NCI-H2196 (cell line): ENCODE results near the gene SIAH1.
"Not testable (repeated sequence)": the region's sequence is repeated elsewhere in the genome, so short reads cannot be mapped to it uniquely, and the experiment has no call there.

ENCODE experiments used
- DNase-seq: peaks from one replicate; lab custom pipeline; 2025; ENCODE audit not compliant: unreplicated experiment; lab: John Stamatoyannopoulos, UW

The SIAH1 gene, protein sequence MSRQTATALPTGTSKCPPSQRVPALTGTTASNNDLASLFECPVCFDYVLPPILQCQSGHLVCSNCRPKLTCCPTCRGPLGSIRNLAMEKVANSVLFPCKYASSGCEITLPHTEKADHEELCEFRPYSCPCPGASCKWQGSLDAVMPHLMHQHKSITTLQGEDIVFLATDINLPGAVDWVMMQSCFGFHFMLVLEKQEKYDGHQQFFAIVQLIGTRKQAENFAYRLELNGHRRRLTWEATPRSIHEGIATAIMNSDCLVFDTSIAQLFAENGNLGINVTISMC

DNA sequence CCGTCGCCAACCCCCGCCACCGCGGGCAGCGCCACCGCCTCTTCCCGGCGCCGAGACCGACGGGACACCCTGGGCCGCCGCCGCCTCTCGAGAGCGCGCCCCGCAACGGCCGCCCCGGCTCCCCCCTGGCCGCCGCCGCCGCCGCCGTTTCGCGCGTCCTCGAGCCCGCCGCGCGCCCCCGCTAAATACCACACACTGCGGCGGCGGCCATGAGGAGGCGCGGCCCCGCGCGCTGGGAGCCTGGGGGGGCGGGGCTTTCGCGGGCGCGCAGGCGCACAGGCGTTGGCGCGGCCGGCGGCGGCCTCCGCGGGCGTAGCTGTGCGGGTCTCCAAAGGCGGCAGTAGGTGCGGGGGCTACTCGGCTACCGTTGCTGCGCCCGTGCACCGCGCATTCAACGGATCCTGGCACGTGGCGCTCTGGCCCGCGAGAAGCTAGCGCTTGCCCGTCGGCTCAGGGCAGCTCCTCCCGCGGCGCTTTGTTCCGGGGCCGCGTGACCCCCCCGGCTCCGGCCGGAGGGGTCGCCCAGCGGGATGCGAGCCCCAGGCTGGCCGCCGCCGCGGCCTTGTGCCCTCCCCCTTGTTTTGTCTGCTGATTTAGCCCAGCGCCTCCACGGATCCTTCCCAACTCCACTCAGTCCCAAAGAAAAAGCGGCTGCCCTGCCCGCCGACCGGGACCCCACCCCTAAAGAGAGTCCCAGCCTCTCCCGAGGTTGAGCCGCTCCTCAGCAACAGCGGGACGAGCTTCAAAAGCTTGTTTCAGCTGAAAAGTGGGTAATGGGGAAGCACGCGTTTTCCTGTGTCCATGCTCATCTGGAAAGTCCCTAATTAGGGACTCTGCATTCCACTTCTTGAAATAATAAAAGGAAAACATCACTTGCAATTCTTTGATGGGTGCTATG, at the start of gene SIAH1:
TSS of gene SIAH1 (minus strand) at position 161 of the 898 bp plus-strand sequence. CDS start 22,985 bp downstream, outside the sequence.
- DNase-seq: peak; percentile 75

DNA sequence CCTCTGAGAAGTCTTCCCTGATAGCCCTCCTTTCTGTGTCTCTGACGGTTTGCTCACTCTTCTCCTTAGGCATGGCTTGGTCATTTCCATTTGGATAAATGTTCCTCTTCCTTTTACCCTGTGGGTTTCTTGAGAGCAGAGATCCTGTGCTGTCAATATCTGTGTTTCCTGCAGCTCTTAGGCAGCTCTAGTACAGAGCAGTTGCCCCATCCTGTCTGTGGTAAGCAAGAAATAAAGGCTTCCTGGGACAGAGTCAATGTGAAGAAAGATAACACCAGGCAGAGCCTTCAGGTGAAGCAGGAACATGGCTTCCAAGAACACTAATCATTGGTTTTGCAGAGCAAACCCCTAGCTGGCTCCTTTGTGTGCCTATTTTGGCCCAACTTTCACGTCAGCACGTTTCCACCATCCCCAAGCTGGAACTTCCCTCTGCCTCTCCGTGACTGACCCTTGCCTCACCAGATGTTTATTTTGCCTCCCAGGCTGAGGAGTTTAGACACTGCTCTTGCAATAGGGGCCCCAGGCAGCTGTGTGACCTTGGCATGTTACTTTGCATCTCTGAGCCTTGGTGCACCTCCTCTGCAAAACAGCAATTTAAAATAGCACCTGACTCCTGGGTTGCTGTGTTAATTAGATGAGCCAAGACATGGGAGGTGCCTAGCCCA, 49.6 kb upstream of the SIAH1 start:
- DNase-seq: no peak

DNA sequence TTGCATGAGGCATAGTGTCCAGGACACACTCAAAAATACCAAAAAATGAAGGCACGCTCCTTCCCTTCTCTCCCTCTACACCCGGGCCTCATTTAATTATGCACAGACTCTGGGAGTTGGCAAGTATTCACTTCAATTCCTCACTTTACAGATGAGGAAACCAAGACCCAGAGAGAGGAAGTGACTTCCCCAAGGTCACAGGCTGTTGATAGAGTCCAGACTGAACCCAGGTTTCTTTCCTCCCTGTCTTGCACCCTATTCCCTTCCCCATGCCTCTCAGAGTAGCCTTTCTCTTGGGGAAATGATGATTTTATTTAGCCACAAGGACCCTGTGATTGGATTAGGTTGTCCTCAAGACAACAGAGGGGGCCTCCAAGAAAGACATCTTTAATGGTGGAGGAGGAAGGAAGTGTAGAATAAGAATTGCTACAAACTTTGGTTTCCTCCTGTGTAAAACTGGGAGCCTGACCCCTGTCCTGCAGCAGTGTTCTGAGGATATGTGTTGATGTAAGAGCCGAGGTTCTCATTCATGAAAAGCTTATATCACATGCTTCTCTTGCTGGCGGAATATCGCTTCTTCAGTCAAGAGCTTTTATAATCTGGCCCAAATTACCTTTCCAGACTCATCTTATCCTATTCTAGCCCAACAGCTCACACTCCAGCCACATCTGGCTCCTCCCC, 48.8 kb upstream of the SIAH1 start:
- DNase-seq: no peak

DNA sequence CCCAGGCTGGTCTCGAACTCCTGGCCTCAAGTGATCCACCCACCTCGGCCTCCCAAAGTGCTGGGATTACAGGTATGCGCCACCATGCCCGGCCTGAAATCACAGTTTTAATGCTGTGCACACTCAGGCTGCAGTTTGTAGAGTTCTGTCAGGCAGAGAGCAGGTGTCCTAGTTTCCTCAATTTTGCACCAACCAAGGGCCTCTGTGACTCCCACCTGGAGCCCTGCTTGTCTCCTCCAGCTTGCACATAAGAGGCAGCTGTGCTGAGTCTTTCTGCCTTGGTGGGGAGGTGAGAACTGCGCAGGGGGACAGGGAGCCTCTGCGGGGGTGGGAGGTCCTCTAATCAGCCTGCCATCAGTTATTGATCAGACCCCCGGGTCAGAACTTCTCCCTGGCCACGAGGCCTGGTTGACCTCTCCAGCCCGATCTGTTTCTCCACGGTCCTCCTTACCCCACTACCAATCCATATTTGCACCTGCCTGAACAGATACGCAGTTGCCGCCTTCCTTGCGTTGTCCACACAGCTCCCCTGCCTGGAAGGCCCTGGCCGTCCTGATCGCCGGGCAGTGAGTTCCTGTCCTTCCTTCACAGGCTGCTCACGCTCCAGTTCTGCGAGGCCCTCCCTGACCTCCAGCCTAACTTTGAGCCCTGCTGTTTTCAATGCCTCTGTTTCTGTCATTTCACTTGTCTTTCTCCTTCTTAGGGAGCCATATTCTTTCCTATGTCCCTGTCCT, 48.1 kb upstream of the SIAH1 start:
- no peak for DNase-seq

DNA sequence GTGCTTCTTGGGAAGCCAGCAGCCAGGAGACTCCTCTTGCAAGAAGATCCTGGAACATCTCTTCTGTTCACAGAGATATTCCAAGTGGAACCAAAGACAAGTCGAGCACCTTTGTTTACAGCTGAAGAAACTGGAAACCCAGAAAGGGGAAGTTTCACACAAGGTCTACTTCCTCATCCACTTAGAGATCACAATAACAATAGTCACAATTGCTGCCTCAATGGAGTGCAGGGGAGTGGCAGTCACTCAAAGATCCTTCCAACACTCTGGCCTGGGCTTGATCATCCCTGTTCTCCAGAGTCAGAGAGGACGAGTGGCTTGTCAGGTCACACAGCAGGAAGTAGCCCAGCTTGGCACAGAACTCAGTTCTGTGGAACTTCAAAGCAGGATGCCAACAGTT, 46.9 kb upstream of the SIAH1 start:
- no peak for DNase-seq

DNA sequence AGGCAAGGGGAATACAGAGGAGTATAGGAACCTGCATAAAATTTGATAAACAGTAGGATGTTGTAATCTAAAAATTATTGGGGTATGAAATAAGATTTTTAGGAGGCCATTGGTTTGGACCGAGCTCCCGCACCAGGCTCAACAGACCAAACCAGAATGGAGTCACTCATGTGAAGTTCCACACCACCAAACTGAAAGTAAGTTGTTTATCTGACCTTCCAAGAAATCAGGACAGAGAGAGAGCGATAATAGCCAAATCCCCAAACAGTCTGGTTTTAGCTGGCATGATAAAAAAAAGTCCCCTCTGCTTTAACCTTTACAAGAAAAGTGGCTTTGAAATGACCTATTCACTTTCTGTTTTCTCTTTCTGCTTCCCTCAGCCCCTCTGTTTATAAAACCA, 45.7 kb upstream of the SIAH1 start:
- DNase-seq: no peak

DNA sequence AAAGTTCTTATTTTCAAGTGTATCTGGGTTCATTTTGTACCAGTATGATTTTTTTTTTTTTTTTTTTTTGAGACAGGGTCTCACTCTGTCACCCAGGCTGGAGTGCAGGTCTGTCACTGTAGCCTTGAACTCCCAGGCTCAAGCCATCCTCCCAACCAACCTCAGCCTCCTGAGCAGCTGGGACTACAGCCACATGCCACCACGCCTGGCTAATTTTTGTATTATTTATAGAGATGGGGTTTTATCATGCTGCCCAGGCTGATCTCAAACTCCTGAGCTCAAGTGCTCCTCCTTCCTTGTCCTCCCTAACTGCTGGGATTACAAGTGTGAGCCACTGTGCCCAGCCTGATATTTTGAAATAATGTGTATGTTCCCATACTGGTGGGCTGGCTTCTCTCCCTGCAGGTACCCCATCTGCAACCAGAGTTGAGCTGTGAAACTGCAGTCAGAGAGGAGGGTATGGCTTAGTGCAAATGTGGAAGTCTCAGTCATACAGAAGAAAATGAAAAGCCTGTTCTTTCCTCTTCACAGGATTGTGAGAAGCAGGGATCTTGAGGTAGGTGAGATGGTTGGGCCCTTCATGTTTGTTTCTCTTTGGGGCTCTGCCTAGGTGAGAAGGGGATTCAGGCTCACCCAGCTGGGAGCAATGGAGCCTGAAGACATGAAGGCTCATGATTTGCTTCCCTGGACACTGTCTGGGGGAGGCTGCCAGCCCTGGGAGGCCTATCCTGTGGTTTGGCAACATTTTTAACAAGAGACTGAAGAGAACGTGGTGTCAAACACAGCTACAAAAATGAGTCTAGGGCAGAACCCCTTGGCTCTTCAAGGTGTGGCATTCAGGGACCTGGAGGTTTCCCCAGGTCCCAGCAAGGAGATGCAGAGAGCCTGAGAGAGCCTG, 41.3 kb upstream of the SIAH1 start:
- DNase-seq: no peak

DNA sequence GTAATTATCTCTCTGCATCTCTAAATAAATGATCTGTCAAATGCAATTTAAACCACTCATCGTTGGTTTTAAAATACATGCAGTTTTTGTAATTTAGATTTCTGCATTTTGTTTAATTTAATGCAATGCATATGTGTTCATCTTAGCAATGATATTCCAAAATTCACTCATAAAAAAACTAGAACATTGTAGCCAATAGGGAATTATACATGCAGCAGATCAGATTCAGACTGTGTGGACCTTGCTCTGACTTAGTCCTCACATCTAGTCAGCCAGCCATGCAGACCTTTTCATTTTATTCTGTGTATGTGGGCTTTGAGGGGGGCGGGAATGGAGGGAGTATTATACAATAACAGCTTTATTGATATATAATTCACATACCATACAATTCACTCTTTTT, 37.3 kb upstream of the SIAH1 start:
- DNase-seq: no peak

DNA sequence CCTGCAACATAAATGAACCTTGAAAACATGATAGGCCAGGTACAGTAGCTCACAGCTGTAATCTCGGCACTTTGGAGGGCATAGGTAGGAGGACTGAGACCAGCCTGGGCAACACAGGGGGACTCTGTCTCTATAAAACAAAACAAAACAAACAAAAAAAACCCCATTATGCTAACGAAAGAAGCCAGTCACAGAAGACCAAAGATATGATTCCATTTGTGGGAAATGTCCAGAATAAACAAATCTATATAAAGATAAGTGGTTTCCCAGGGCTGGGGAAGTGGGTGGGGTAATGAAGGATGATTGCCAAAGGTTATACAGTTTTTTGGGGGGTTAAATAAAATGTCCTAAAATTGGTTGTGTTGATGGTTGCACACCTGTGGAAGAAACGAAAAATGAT, 36.5 kb upstream of the SIAH1 start:
- no peak for DNase-seq

DNA sequence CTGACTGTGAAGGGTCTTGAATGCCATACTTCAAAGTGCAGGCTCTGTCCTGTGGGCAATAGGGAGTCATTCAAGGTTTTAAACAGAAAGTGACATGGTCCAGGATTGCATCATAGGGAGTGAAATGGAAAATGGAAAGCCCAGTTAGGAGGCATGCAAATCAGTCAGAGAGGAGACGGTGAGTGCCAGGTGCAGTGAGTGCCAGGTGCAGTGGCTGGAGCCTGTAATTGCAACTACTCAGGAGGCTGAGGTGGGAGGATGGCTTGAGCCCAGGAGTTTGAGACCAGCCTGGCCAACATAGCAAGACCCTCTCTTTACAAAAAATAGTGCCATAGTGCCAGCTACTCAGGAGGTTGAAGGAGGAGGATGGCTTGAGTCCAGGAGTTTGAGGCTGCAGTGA, 35.2 kb upstream of the SIAH1 start:
- DNase-seq: no peak

DNA sequence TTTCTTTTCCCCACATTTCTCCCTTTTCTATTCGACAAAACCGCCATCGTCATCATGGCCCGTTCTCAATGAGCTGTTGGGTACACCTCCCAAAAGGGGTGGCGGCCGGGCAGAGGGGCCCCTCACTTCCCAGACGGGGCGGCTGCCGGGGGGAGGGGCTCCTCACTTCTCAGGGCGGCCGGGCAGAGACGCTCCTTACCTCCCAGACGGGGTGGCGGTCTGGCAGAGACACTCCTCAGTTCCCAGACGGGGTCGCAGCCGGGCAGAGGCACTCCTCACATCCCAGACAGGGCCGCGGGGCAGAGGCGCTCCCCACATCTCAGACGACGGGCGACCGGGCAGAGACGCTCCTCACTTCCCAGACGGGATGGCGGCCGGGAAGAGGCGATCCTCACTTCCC, 31.4 kb upstream of the SIAH1 start:
- not testable (repeated sequence) for DNase-seq

DNA sequence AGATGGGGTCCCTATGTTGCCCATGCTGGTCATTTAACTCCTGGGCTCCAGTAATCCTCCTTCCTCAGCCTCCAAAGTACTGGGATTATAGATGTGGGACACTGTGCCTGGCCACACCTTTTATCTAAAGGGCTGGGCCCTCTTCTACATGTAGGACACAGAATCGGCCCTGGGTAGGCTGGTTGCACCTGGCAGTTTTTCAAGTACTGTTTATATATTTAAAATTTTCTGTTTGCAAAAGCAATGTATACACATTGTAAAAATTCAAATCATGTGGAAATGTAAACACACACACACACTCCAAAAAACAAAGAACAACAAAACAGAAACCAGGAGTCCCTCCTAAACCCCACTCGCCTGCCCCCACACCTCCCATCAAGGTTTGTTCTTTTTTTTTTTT, 28.1 kb upstream of the SIAH1 start:
- DNase-seq: no peak

DNA sequence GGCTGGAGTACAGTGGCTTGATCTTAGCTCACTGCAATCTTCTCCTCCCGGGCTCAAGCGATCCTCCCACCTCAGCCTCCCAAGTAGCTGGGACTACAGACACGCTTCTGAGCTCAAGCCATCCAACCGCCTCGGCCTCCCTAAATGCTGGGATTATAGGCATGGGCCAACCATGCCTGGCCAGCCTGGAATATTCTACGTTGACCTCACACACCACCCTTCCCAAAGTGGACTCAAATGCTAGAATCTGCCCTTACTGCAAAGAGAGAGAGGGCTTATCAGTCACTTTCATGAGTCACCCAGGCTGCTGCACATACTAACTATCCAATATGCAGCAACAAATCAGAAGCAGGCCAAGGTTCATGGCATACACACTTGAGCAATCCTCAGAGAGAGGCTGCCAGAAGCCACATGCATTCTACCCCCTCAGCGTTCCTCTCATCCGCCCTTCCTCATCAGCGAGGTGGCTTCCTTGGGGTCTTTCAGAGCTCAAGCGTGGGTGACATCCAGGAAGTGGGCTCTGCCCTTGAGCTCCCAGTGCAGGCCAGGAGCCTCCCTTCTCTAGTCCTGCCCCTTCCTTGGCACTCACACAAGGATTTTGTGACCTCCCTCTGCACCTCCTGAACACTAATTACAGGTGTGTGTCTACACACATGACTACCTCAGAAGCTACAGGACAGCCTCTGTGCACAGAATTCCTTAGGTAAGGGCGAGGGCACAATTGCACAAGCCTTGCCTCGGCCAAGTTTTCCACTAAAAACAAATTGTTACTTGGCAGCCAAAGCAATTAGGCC, 24.8 kb upstream of the SIAH1 start:
- no peak for DNase-seq

DNA sequence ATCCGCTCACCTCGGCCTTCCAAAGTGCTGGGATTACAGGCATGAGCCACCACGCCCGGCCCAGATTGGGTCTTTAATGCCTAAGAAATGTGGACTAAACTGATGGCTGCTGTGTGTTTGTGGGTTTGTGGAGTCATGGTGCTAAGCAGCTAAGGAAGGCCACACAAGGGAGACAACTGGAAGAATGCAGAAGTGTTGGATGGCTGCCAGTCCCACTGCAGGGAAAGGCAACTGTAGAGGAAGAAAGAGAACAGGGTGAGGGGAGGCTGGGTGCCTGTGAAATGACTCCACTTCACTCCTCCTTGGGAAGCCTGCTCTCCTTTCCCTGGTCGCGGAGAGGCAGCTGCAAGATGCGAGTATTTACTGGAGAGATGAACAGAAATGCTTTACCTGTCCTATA, 23.5 kb upstream of the SIAH1 start:
- DNase-seq: no peak

DNA sequence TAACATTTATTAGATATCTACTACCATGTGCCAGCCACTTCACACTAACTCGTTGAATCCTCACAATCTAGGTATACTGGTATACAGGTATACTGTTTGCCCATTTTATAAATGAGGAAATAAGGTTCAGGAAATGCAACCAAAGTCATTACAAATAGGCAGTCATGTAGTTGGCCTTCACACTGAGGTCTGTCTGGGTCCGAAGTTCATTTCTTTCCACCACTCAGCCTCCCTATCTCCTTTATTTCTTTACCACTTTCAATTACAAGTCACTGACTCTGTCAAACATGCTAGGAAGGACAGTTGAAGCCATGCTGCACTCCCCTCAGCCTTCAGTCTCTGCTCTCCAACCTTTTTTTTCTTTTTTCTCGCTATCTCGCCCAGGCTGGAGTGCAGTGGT, 20.7 kb upstream of the SIAH1 start:
- no peak for DNase-seq

DNA sequence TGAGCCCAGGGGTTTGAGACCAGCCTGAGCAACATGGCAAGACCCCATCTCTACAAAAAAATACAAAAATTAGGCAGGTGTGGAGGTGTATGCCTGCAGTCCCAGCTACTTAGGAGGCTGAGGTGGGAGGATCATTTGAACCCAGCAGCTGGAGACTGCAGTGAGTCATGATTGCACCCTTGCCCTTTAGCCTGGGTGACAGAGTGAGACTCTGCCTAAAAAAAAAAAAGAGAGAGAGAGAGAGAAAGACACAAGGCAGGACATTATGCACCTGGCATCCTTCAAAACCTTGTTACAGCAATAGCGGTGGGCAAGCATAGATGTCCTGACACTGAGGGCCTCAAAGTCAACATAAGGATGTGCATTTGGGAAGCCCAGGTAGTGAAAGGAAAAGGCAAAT, 19.9 kb upstream of the SIAH1 start:
- DNase-seq: no peak

DNA sequence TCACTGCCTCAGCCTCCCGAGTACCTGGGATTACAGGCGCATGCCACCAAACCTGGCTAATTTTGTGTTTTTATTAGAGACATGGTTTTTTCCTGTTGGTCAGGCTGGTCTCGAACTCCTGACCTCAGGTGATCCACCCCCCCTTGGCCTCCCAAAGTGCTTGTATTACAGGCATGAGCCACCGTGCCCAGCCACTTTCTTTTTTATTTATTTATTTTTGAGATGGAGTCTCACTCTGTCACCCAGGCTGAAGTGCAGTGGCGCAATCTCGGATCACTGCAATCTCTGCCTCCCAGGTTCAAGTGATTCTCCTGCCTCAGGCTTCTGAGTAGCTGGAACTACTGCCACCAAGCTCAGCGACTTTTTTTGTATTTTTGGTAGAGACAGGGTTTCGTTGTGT, 17.3 kb upstream of the SIAH1 start:
- DNase-seq: not testable (repeated sequence)

DNA sequence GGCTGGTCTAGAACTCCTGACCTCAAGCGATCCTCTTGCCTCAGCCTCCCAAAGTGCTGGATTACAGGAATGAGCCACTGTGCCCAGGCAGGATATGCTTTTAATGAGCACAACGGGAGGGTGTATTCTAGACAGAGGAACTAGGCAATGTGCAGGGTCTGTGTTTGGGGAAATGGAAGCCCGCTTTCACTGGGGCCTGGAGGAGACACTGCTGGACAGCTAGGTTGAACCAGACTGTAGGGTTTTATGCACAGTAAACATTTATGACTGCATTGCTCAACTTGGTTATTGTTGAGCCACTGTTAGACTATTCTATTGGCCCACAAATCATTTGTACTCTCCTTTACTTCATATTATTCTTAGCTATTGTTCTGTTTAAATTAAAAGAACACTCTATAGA, 10.2 kb upstream of the SIAH1 start:
- DNase-seq: no peak

DNA sequence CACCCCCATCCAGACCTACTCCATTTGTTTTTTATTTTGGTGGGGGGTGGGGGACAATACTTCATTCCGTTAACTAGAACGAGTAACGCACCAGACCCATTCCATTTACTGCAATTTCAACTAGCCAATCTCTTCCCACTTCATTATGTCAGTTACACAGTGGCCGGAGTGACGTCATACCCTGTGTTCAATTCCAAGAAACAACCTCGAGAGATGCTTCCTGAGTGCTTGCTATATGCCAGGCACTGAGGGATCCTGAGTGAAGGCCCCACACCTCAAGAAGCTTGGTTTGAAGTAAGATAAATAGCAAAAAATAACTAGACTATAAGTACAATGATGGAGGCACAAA, 9.1 kb upstream of the SIAH1 start:
- DNase-seq: no peak
